Lower leg skin (tissue), 3 donors: ENCODE data around the gene ASH1L.

Source experiments
- POLR2A ChIP-seq, 2 donors: fragments of 450-650 bp; IDR thresholded peaks; one replicate each; pipeline ENCODE4 v1.6.1; 2016 to 2017; ENCODE audit warnings: antibody characterized with exemption in 2 of 2, mild to moderate bottlenecking in 1 of 2, moderate library complexity in 1 of 2
- TF ChIP-seq, protein P1 (sequence below), 3 donors: fragments of 450-650 bp; IDR thresholded peaks; one replicate each; pipeline ENCODE4 v1.5.1; 2016; ENCODE audit warnings: antibody characterized with exemption in 3 of 3, mild to moderate bottlenecking in 3 of 3, moderate library complexity in 2 of 3

DNA sequence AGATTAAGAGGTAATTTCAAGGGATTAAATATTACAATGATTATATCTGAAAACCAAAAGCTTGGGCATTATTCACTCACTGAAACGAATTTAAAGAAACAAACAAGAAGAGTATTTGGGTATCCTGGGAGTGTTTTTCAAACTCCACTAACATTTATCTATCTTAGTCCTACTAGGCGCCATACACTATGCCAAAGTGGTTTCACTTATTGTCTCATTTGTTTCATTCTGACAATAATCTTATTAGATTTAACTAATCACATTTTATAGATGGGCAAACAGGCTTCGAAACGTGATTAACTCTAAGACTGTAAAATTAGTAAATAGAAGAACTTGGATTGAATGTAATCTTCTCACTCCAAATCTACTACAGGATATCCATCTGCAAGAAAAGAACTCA is 25.4 kb downstream of the ASH1L start:
- TF ChIP-seq, protein P1, sequence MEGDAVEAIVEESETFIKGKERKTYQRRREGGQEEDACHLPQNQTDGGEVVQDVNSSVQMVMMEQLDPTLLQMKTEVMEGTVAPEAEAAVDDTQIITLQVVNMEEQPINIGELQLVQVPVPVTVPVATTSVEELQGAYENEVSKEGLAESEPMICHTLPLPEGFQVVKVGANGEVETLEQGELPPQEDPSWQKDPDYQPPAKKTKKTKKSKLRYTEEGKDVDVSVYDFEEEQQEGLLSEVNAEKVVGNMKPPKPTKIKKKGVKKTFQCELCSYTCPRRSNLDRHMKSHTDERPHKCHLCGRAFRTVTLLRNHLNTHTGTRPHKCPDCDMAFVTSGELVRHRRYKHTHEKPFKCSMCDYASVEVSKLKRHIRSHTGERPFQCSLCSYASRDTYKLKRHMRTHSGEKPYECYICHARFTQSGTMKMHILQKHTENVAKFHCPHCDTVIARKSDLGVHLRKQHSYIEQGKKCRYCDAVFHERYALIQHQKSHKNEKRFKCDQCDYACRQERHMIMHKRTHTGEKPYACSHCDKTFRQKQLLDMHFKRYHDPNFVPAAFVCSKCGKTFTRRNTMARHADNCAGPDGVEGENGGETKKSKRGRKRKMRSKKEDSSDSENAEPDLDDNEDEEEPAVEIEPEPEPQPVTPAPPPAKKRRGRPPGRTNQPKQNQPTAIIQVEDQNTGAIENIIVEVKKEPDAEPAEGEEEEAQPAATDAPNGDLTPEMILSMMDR (IDR thresholded peaks at IDR 0.05), result no peak
- no peak for TF ChIP-seq POLR2A (IDR thresholded peaks at IDR 0.05)
